ENCODE results near the gene AHNAK2.
"Not testable (repeated sequence)": the region's sequence is repeated elsewhere in the genome, so short reads cannot be mapped to it uniquely, and the experiment has no call there.

AHNAK2 gene

GRCh38 chr14:104971447-104972240, 6.5 kb downstream of the AHNAK2 start:
- DNase-seq: no peak

- no peak for DNase-seq
Observed at GRCh38 chr14:104970231-104971068, 7.7 kb downstream of the AHNAK2 start.

GRCh38 chr14:104969741-104970230, 8.4 kb downstream of the AHNAK2 start:
- DNase-seq: no peak

- DNase-seq: no peak
Observed at GRCh38 chr14:104968541-104969401, 9.4 kb downstream of the AHNAK2 start.

GRCh38 chr14:104968153-104968527, 10.0 kb downstream of the AHNAK2 start:
- no peak for DNase-seq

- DNase-seq: no peak
Observed at GRCh38 chr14:104967386-104968152, 10.6 kb downstream of the AHNAK2 start.

GRCh38 chr14:104966981-104967385, 11.2 kb downstream of the AHNAK2 start:
- DNase-seq: no peak

- no peak for DNase-seq
Observed at GRCh38 chr14:104966261-104966865, 11.8 kb downstream of the AHNAK2 start.

- no peak for DNase-seq
Observed at GRCh38 chr14:104965561-104966231, 12.5 kb downstream of the AHNAK2 start.

GRCh38 chr14:104964546-104964945, 13.6 kb downstream of the AHNAK2 start:
- DNase-seq: no peak

GRCh38 chr14:104957146-104958113, 20.7 kb downstream of the AHNAK2 start:
- DNase-seq: no peak

GRCh38 chr14:104956290-104956890, 21.8 kb downstream of the AHNAK2 start:
- DNase-seq: no peak

GRCh38 chr14:104955396-104955770, 22.8 kb downstream of the AHNAK2 start:
- no peak for DNase-seq

GRCh38 chr14:104954746-104955395, 23.3 kb downstream of the AHNAK2 start:
- DNase-seq: no peak

GRCh38 chr14:104953896-104954656, 24.1 kb downstream of the AHNAK2 start:
- no peak for DNase-seq

GRCh38 chr14:104953097-104953496, 25.1 kb downstream of the AHNAK2 start:
- DNase-seq: no peak

- not testable (repeated sequence) for DNase-seq
Observed at GRCh38 chr14:104951863-104952657, 26.1 kb downstream of the AHNAK2 start.

All from activated T-cell treated with anti-CD3 and anti-CD28 coated beads, Interleukin-2, amount 50 U/mL, for 1 hour (primary cell).